Breast epithelium (tissue), 4 donors: ENCODE data around the gene CFAP157. TPM values are rescaled to one million over a fixed set of nuclear protein-coding genes. Genes with fewer than 3 reads are reported as not detected.

Experiments
- DNase-seq, 2 donors: peaks; one replicate each; pipeline ENCODE4 v3.0.0-alpha.2; 2019; ENCODE audit warnings: low spot score in 2 of 2
- H3K27ac ChIP-seq, 2 donors: fragments of 200-600 bp; sonication (generic) in 1 of 2; one replicate each; pipeline ENCODE4 v1.5.1; 2016 to 2019; ENCODE audit warnings: mild to moderate bottlenecking in 1 of 2
- H3K27me3 ChIP-seq, 2 donors: fragments of 200-600 bp; sonication (generic) in 1 of 2; one replicate each; pipeline versions ENCODE4 v1.5.1 to v1.6.0; 2017 to 2019; ENCODE audit warnings: control low read depth in 1 of 2, mild to moderate bottlenecking in 1 of 2
- H3K36me3 ChIP-seq: fragments of 200-600 bp; one replicate; pipeline ENCODE4 v1.5.1; 2019
- H3K4me1 ChIP-seq, 2 donors: fragments of 200-600 bp; sonication (generic); one replicate each; pipeline ENCODE4 v1.5.1; 2016 to 2019; ENCODE audit warnings: control low read depth in 1 of 2
- H3K4me3 ChIP-seq, 3 donors: fragments of 200-600 bp; sonication (generic); 1 replicate in 2 of 3; 2 replicates in 1 of 3; pipeline ENCODE4 v1.5.1; 2016 to 2019; ENCODE audit warnings: mild to moderate bottlenecking in 3 of 3, moderate library complexity in 2 of 3
- H3K9me3 ChIP-seq, 2 donors: fragments of 200-600 bp; sonication (generic) in 1 of 2; one replicate each; pipeline ENCODE4 v1.5.1; 2016 to 2019; ENCODE audit warnings: control low read depth in 1 of 2
- POLR2A ChIP-seq: fragments of 450-650 bp; IDR thresholded peaks from one replicate; pipeline ENCODE4 v1.6.1; 2016; ENCODE audit warnings: antibody characterized with exemption, mild to moderate bottlenecking, moderate library complexity
- POLR2AphosphoS5 ChIP-seq, 3 donors: sonication (generic); formaldehyde crosslinking; IDR thresholded peaks; one replicate each; pipeline ENCODE4 v1.6.1; 2017; ENCODE audit warnings: antibody characterized with exemption in 3 of 3
- intact Hi-C: fragments of 100-400 bp; cut with DNase I; formaldehyde crosslinking; loops from one replicate; pipeline ENCODE4 v1.15.1; 2023; ENCODE audit warnings: low total_unique reads
- total RNA-seq, 3 donors: library from RNA; depleted of rRNA; stranded (reverse); fragments of >200 nt; gene quantifications; one replicate each; pipeline ENCODE4 v1.1.0, GENCODE V29; 2016
- TF ChIP-seq, protein P1 (sequence below), 3 donors: fragments of 450-650 bp; IDR thresholded peaks; one replicate each; pipeline ENCODE4 v1.5.1; 2016 to 2017; ENCODE audit warnings: antibody characterized with exemption in 3 of 3, mild to moderate bottlenecking in 3 of 3, moderate library complexity in 3 of 3

Gene CFAP157
- total RNA-seq, 3 donors from 2014 or later = 2.0 TPM; not detected in 1

DNA sequence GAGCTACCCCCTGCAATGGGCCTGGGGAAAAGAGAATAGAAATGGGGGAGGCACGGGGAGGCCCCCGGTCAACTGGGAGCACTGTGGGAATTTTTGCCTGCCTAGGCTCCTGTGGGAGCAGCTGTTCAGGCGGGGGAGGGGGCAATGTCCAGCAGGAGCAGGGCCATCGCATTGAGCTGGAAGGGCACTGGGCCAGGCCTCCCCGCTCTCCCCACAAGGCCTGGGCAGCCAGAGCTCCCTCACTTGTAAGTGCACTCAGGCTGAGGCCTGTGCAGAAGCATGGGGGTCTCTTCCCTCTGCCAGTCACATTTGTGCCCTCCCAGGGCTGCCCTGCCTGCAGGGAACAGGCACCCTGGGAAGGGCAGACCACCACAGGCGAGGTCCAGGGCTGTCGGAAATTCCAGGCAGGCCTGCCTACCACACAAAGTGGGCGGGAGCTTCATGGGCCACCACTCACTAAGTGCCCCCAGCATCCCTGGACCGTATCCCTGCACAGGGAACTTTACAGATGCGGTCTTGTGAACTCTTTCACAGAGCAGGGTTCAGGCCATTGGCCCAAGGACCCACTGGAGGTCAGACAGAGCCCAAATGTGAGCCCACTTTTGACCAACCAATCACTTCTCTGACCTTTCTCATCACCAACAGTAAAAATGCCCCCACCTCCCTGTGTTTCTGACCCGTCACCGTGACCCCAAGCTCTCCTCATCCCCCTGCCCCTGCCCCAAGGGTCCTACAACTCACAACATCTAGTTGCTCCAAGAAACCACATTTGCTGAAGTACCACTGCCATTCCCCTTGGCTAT, 1.0 kb upstream of the CFAP157 start:
- Histone ChIP-seq H3K27ac (no peak overlapping the region), H3K4me1 (no peaks in the 10 kb centered on the region), H3K9me3 (no peaks in the 10 kb centered on the region), H3K27me3 (no peaks in the 10 kb centered on the region), H3K4me3 (no peak overlapping the region), H3K36me3 (no peaks in the 10 kb centered on the region)
- TF ChIP-seq, protein P1, sequence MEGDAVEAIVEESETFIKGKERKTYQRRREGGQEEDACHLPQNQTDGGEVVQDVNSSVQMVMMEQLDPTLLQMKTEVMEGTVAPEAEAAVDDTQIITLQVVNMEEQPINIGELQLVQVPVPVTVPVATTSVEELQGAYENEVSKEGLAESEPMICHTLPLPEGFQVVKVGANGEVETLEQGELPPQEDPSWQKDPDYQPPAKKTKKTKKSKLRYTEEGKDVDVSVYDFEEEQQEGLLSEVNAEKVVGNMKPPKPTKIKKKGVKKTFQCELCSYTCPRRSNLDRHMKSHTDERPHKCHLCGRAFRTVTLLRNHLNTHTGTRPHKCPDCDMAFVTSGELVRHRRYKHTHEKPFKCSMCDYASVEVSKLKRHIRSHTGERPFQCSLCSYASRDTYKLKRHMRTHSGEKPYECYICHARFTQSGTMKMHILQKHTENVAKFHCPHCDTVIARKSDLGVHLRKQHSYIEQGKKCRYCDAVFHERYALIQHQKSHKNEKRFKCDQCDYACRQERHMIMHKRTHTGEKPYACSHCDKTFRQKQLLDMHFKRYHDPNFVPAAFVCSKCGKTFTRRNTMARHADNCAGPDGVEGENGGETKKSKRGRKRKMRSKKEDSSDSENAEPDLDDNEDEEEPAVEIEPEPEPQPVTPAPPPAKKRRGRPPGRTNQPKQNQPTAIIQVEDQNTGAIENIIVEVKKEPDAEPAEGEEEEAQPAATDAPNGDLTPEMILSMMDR (IDR thresholded peaks at IDR 0.05) = no peak
- no peak for TF ChIP-seq POLR2AphosphoS5 (IDR thresholded peaks at IDR 0.05)
- TF ChIP-seq POLR2A = no peak
- no peak for DNase-seq
- intact Hi-C loops = no loop called here

DNA sequence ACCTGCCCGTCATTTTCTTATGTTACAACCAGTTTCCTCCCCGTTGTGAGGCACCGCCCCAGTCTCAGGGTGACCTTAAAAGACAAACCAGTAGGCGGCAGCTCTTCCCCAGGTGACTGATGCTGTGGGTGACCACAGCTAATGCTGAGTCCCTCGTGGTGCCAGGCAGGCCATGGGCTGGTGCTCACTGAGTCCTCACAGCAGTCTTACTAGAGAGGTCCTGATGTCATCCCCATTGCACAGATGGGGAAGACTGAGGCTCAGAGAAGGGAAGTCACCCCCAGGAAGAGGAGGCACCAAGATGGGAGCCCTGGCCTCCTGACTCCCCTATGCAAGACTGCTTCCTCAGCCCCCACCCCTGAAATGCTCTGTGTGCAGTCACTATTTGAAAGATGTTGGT, 978 bp downstream of the CFAP157 start:
- no peak for TF ChIP-seq POLR2A
- TF ChIP-seq, protein P1 (IDR thresholded peaks at IDR 0.05) = peak in 1 of 3 donors; percentile 11
- Histone ChIP-seq H3K27me3 (no peaks in the 10 kb centered on the region), H3K4me1 (no peaks in the 10 kb centered on the region), H3K4me3 (no peak overlapping the region), H3K27ac (no peak overlapping the region), H3K36me3 (no peaks in the 10 kb centered on the region), H3K9me3 (no peaks in the 10 kb centered on the region)
- DNase-seq = no peak
- intact Hi-C loops = no loop called here

DNA sequence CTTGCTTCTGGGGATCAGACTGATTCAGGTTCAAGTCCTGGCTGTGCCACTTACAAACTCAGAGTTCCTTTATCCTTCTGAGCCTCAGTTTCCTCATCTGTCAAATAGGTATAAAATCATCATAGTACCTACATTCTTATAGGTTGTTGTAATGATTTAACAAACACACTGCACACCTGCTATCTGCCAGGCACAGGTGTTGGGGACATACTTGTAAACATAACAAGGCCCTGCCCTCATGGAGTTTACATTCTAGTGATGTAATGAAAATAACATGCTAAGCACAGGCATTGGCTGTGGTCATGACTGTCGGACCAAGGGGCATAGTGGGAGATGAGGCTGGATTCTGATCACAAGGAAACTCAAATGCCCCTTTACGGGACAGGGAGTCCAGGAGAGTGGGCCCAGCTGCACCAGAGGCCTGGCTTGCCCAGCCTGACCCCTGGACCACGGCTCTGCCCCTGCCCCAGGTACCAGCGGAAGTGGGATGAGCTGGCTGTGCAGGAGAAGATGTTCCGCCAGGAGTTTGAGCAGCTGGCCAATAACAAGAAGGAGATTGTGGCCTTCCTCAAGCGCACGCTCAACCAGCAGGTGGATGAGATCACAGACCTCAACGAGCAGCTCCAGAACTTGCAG, 2.3 kb downstream of the CFAP157 start:
- Histone ChIP-seq H3K9me3 (no peaks in the 10 kb centered on the region), H3K4me1 (no peaks in the 10 kb centered on the region), H3K27ac (no peak overlapping the region), H3K4me3 (no peak overlapping the region), H3K27me3 (no peaks in the 10 kb centered on the region), H3K36me3 (no peaks in the 10 kb centered on the region)
- intact Hi-C loops = no loop called here
- no peak for DNase-seq
- no peak for TF ChIP-seq POLR2AphosphoS5 (IDR thresholded peaks at IDR 0.05)
- TF ChIP-seq, protein P1 (IDR thresholded peaks at IDR 0.05) = no peak
- TF ChIP-seq POLR2A = no peak

DNA sequence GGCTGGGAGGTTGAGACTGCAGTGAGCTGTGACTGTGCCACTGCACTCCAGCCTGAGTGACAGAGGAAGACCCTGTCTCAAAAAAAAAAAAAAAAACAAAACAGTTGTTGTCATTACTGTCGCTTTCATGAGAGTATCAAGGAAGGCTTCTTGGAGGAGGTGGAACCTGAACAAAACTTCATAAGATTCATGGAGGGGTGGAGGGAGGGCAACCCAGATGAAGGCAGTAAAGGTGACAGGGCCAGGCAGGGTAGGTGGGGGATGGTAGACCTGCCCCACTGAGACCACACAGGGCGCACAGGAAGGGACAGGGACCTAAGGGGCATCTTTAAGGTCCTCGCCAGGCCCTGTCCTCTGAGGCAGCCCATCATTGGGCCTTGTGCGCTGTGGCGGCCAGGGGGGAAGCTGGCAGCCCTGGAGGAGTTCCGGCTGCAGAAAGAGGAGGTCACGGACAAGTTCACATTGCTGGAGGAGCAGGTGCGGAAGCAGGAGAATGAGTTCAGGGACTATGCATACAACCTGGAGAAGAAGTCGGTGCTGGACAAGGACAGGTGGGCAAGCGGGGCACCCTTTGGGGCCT, 3.5 kb downstream of the CFAP157 start:
- H3K9me3 ChIP-seq = no peaks in the 10 kb centered on the region
- peaks cover 0 to 5% of the 10 kb centered on the region in 2 donors for H3K4me1 ChIP-seq
- H3K27ac ChIP-seq = no peak overlapping the region
- H3K36me3 ChIP-seq = no peaks in the 10 kb centered on the region
- no peak overlapping the region for H3K4me3 ChIP-seq
- TF ChIP-seq POLR2AphosphoS5 (IDR thresholded peaks at IDR 0.05) (no peak), POLR2A (no peak)
- TF ChIP-seq, protein P1 (IDR thresholded peaks at IDR 0.05) = no peak
- H3K27me3 ChIP-seq = no peaks in the 10 kb centered on the region
- DNase-seq = no peak
- intact Hi-C loops = no loop called here

DNA sequence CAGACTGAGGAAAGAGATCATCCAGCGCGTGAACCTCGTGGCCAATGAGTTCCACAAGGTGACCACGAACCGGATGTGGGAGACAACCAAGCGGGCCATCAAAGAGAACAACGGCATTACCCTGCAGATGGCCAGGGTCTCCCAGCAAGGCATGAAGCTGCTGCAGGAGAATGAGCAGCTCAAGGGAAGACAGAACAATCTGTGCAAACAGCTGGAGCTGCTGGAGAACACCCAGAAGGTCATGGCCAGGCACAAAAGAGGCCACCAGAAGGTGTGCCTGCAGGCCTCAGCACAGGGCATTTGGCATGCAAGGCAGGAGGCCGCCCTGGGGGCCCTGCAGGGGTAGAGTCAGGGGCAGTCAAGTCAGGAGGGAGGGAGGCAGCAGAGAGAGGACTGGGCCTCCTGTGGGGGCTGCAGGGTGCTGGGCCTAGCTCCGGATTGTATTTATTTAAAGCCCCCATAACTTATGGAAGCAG, 4.5 kb downstream of the CFAP157 start:
- TF ChIP-seq POLR2AphosphoS5 (IDR thresholded peaks at IDR 0.05) (no peak), POLR2A (no peak)
- TF ChIP-seq, protein P1 (IDR thresholded peaks at IDR 0.05) = no peak
- intact Hi-C loops = no loop called here

More for the DNA sequence above, 4.5 kb downstream of the CFAP157 start:
- H3K36me3 ChIP-seq = no peaks in the 10 kb centered on the region
- H3K4me3 ChIP-seq = no peak overlapping the region
- H3K27me3 ChIP-seq = no peaks in the 10 kb centered on the region
- H3K9me3 ChIP-seq = no peaks in the 10 kb centered on the region
- H3K4me1 ChIP-seq = peaks cover 2 to 5% of the 10 kb centered on the region in 2 donors
- no peak overlapping the region for H3K27ac ChIP-seq
- no peak for DNase-seq
